Liver (tissue), 9 donors: ENCODE results near the gene SH3BP5L. TPM values are rescaled to one million over a fixed set of nuclear protein-coding genes. Genes with fewer than 3 reads are reported as not detected.

Experiments used
- DNase-seq: peaks from one replicate; pipeline ENCODE4 v3.0.0-alpha.2; 2017; ENCODE audit warnings: low spot score
- H3K27ac ChIP-seq, 2 donors: one replicate each; pipeline ENCODE4 v1.7.0; 2013; ENCODE audit warnings: inconsistent platforms in 2 of 2, low read length in 2 of 2, control low read depth in 1 of 2, low read depth in 1 of 2, mild to moderate bottlenecking in 1 of 2
- H3K27me3 ChIP-seq, 4 donors: one replicate each; pipeline versions ENCODE4 v1.6.1 to v1.7.0; 2013; ENCODE audit warnings: low read length in 3 of 4, inconsistent platforms in 1 of 4, mild to moderate bottlenecking in 1 of 4, moderate library complexity in 1 of 4; ENCODE audit not compliant: control insufficient read depth in 4 of 4, insufficient read depth in 4 of 4
- H3K36me3 ChIP-seq, 4 donors: one replicate each; pipeline versions ENCODE4 v1.6.1 to v1.7.0; 2013; ENCODE audit warnings: low read length in 3 of 4, mild to moderate bottlenecking in 3 of 4, low read depth in 1 of 4, moderate library complexity in 1 of 4; ENCODE audit not compliant: control insufficient read depth in 4 of 4, insufficient read depth in 3 of 4
- H3K4me1 ChIP-seq, 4 donors: one replicate each; pipeline versions ENCODE4 v1.6.1 to v1.7.0; 2013; ENCODE audit warnings: low read length in 3 of 4, mild to moderate bottlenecking in 3 of 4, moderate library complexity in 1 of 4; ENCODE audit not compliant: control insufficient read depth in 4 of 4, insufficient read depth in 4 of 4
- H3K4me3 ChIP-seq, 3 donors: one replicate each; pipeline versions ENCODE4 v1.6.1 to v1.7.0; 2013; ENCODE audit warnings: low read length in 3 of 3, control low read depth in 1 of 3, low read depth in 1 of 3, mild to moderate bottlenecking in 1 of 3
- H3K9ac ChIP-seq, 2 donors: one replicate each; pipeline ENCODE4 v1.7.0; 2013; ENCODE audit warnings: low read length in 2 of 2, mild to moderate bottlenecking in 2 of 2, moderate library complexity in 2 of 2, control low read depth in 1 of 2, low read depth in 1 of 2
- H3K9me3 ChIP-seq, 4 donors: one replicate each; pipeline versions ENCODE4 v1.6.1 to v1.7.0; 2013; ENCODE audit warnings: low read length in 3 of 4; ENCODE audit not compliant: control insufficient read depth in 4 of 4
- ATF3 ChIP-seq: IDR thresholded peaks from 2 replicates; pipeline ENCODE4 v1.6.1; 2016; ENCODE audit warnings: antibody characterized with exemption
- CTCF ChIP-seq: fragments of 150-350 bp; IDR thresholded peaks from 2 replicates; pipeline ENCODE4 v1.5.1; 2017; ENCODE audit warnings: improper control_type of control experiment, low read depth, low read length; ENCODE audit not compliant: missing input control
- EGR1 ChIP-seq, 2 donors: IDR thresholded peaks; 2 replicates each; pipeline ENCODE4 v1.6.1; 2016 to 2018; ENCODE audit warnings: antibody characterized with exemption in 2 of 2, low read depth in 2 of 2
- FOXA1 ChIP-seq: IDR thresholded peaks from 2 replicates; pipeline ENCODE4 v1.6.1; 2016; ENCODE audit warnings: antibody characterized with exemption
- FOXA2 ChIP-seq: IDR thresholded peaks from 2 replicates; pipeline ENCODE4 v1.6.1; 2016; ENCODE audit warnings: antibody characterized with exemption
- GABPA ChIP-seq, 2 donors: IDR thresholded peaks in 1 of 2; conservative IDR thresholded peaks in 1 of 2; 2 replicates each; pipeline ENCODE4 v1.6.1; 2016; ENCODE audit warnings: antibody characterized with exemption in 2 of 2, mild to moderate bottlenecking in 1 of 2, moderate library complexity in 1 of 2
- HNF4A ChIP-seq, 2 donors: conservative IDR thresholded peaks; 2 replicates each; pipeline ENCODE4 v1.6.1; 2016; ENCODE audit warnings: antibody characterized with exemption in 2 of 2, mild to moderate bottlenecking in 2 of 2
- HNF4G ChIP-seq: IDR thresholded peaks from 2 replicates; pipeline ENCODE4 v1.6.1; 2016; ENCODE audit warnings: antibody characterized with exemption
- JUND ChIP-seq, 2 donors: IDR thresholded peaks; 2 replicates each; pipeline ENCODE4 v1.6.1; 2016; ENCODE audit warnings: antibody characterized with exemption in 2 of 2
- MAX ChIP-seq: IDR thresholded peaks from 2 replicates; pipeline ENCODE4 v1.6.1; 2016; ENCODE audit warnings: antibody characterized with exemption
- NR2F2 ChIP-seq: IDR thresholded peaks from 2 replicates; pipeline ENCODE4 v1.6.1; 2016; ENCODE audit warnings: antibody characterized with exemption
- RAD21 ChIP-seq, 2 donors: IDR thresholded peaks; 2 replicates each; pipeline ENCODE4 v1.6.1; 2016; ENCODE audit warnings: antibody characterized with exemption in 2 of 2, mild to moderate bottlenecking in 2 of 2
- REST ChIP-seq: IDR thresholded peaks from 2 replicates; pipeline ENCODE4 v1.6.1; 2016; ENCODE audit warnings: antibody characterized with exemption, mild to moderate bottlenecking
- RXRA ChIP-seq, 2 donors: IDR thresholded peaks; 2 replicates each; pipeline ENCODE4 v1.6.1; 2017 to 2018; ENCODE audit warnings: antibody characterized with exemption in 2 of 2, mild to moderate bottlenecking in 1 of 2
- SP1 ChIP-seq: IDR thresholded peaks from 2 replicates; pipeline ENCODE4 v1.6.1; 2018; ENCODE audit warnings: antibody characterized with exemption, mild to moderate bottlenecking
- TAF1 ChIP-seq: conservative IDR thresholded peaks from 2 replicates; pipeline ENCODE4 v1.6.1; 2016; ENCODE audit warnings: antibody characterized with exemption, mild to moderate bottlenecking
- YY1 ChIP-seq: IDR thresholded peaks from 2 replicates; pipeline ENCODE4 v1.6.1; 2016; ENCODE audit warnings: antibody characterized with exemption, mild to moderate bottlenecking
- ZBTB33 ChIP-seq: IDR thresholded peaks from 2 replicates; pipeline ENCODE4 v1.6.1; 2016; ENCODE audit warnings: antibody characterized with exemption
- WGBS: extraction: QIAGEN DNeasy Blood & Tissue Kit; methylation state at CpG from one replicate; pipeline ENCODE4 v1.1.7; 2013; 5-methylcytosine and 5-hydroxymethylcytosine counted together
- polyA plus RNA-seq, 2 donors: library from polyadenylated mRNA; stranded (reverse) in 1 of 2; unstranded in 1 of 2; fragments of 200-250 nt in 1 of 2; fragments of >200 nt in 1 of 2; fragmentation: Nextera tagmentation in 1 of 2; extraction: Ambion mirVana in 1 of 2; gene quantifications; one replicate each; pipeline versions ENCODE4 v1.2.1 to v1.2.3, GENCODE V29; 2013 to 2015
- total RNA-seq, 2 donors: library from RNA; depleted of rRNA; stranded (reverse); fragments of >200 nt; gene quantifications; one replicate each; pipeline ENCODE4 v1.2.3, GENCODE V29; 2014
- donor health status: healthy.
- donor health status: healthy.
- donor health status: healthy.
- donor health status: healthy.
- donor health status: healthy.

The SH3BP5L gene
- total and polyA plus RNA-seq, 4 donors = 1.5 to 16.4 (median 12.4) TPM

GRCh38 chr1:248787430-248787829, 38.3 kb downstream of the SH3BP5L start:
- H3K27ac ChIP-seq = no peak overlapping the region
- 91% methylated on average over 4 of the region's 4 CpGs for WGBS

More at GRCh38 chr1:248787430-248787829, 38.3 kb downstream of the SH3BP5L start:
- TF ChIP-seq MAX = no peak
- TF ChIP-seq RAD21 (IDR thresholded peaks at IDR 0.05) = no peak
- TF ChIP-seq TAF1 = no peak
- TF ChIP-seq HNF4A (conservative IDR thresholded peaks at IDR 0.05) = no peak
- no peak for TF ChIP-seq RXRA (IDR thresholded peaks at IDR 0.05)
- no peak for TF ChIP-seq ATF3
- no peak for TF ChIP-seq REST
- no peak for TF ChIP-seq YY1
- no peak for TF ChIP-seq NR2F2
- no peak for TF ChIP-seq CTCF
- no peak for TF ChIP-seq GABPA (IDR thresholded peaks at IDR 0.05 in 1 of 2, conservative IDR thresholded peaks at IDR 0.05 in 1 of 2)
- no peak for TF ChIP-seq FOXA2
- TF ChIP-seq HNF4G = no peak
- no peak for TF ChIP-seq ZBTB33
- TF ChIP-seq JUND (IDR thresholded peaks at IDR 0.05) = no peak
- no peak for TF ChIP-seq SP1
- no peak for TF ChIP-seq EGR1 (IDR thresholded peaks at IDR 0.05; ENCODE audit: low read depth in 2 of 2)
- no peak for TF ChIP-seq FOXA1
- no peaks in the 10 kb centered on the region for H3K9me3 ChIP-seq
- peaks cover 0 to 4% (median 0%) of the 10 kb centered on the region in 4 donors for H3K4me1 ChIP-seq
- H3K9ac ChIP-seq = no peak overlapping the region
- H3K36me3 ChIP-seq = no peaks in the 10 kb centered on the region
- no peaks in the 10 kb centered on the region for H3K27me3 ChIP-seq
- no peak for DNase-seq
- no peak overlapping the region for H3K4me3 ChIP-seq
